HG03442 (cell line): Measurements from ENCODE around the gene TENT5A.
"Not testable (repeated sequence)": the region's sequence is repeated elsewhere in the genome, so short reads cannot be mapped to it uniquely, and the experiment has no call there.

Experiments used
- ATAC-seq: cut with Tn5 transposase; IDR thresholded peaks from one replicate; pipeline ENCODE4 v1.9.1; 2021; ENCODE audit warnings: mild to moderate bottlenecking, moderate library complexity; ENCODE audit not compliant: unreplicated experiment

TENT5A gene

GRCh38 chr6:81751388-81752083, 945 bp downstream of the TENT5A start:
- no peak for ATAC-seq

GRCh38 chr6:81750681-81751387, 1.6 kb downstream of the TENT5A start:
- ATAC-seq = no peak

- ATAC-seq = no peak
Observed at GRCh38 chr6:81750200-81750599, 2.3 kb downstream of the TENT5A start.

- no peak for ATAC-seq
Observed at GRCh38 chr6:81749707-81750106, 2.8 kb downstream of the TENT5A start.

GRCh38 chr6:81748994-81749393, 3.5 kb downstream of the TENT5A start:
- no peak for ATAC-seq

GRCh38 chr6:81747327-81747726, 5.2 kb downstream of the TENT5A start:
- ATAC-seq = no peak

GRCh38 chr6:81744131-81744530, 8.3 kb downstream of the TENT5A start:
- ATAC-seq = no peak

- ATAC-seq = no peak
Observed at GRCh38 chr6:81743649-81744048, 8.8 kb downstream of the TENT5A start.

GRCh38 chr6:81741689-81742088, 10.8 kb downstream of the TENT5A start:
- no peak for ATAC-seq

GRCh38 chr6:81740591-81740990, 11.9 kb downstream of the TENT5A start:
- not testable (repeated sequence) for ATAC-seq

GRCh38 chr6:81739230-81740195, 13.0 kb downstream of the TENT5A start:
- ATAC-seq = no peak

GRCh38 chr6:81736428-81736827, 16.1 kb downstream of the TENT5A start:
- ATAC-seq = no peak

GRCh38 chr6:81735756-81736380, 16.6 kb downstream of the TENT5A start:
- ATAC-seq = no peak

GRCh38 chr6:81734500-81735150, 17.9 kb downstream of the TENT5A start:
- ATAC-seq = no peak

GRCh38 chr6:81734081-81734480, 18.4 kb downstream of the TENT5A start:
- ATAC-seq = no peak

GRCh38 chr6:81731814-81732213, 20.7 kb downstream of the TENT5A start:
- no peak for ATAC-seq

GRCh38 chr6:81727876-81728517, 24.5 kb downstream of the TENT5A start:
- ATAC-seq = peak; percentile 56

GRCh38 chr6:81725127-81725526, 27.4 kb downstream of the TENT5A start:
- ATAC-seq = no peak

- ATAC-seq = no peak
Observed at GRCh38 chr6:81722506-81723223, 29.8 kb downstream of the TENT5A start.
